Peyer's patch (tissue), 4 donors: Measurements from ENCODE around the gene LMBR1.

Experiments
- POLR2A ChIP-seq, 2 donors: fragments of 450-650 bp; IDR thresholded peaks; one replicate each; pipeline ENCODE4 v1.5.1; 2017; ENCODE audit warnings: antibody characterized with exemption in 2 of 2, mild to moderate bottlenecking in 2 of 2, moderate library complexity in 2 of 2
- TF ChIP-seq, protein P1 (sequence below), 6 experiments: fragments of 450-650 bp in 4 of 6; fragments of 200-600 bp in 2 of 6; sonication (generic) in 1 of 6; IDR thresholded peaks; one replicate each; pipeline ENCODE4 v1.5.1; 2017 to 2019; ENCODE audit warnings: antibody characterized with exemption in 6 of 6, mild to moderate bottlenecking in 3 of 6, moderate library complexity in 1 of 6

DNA sequence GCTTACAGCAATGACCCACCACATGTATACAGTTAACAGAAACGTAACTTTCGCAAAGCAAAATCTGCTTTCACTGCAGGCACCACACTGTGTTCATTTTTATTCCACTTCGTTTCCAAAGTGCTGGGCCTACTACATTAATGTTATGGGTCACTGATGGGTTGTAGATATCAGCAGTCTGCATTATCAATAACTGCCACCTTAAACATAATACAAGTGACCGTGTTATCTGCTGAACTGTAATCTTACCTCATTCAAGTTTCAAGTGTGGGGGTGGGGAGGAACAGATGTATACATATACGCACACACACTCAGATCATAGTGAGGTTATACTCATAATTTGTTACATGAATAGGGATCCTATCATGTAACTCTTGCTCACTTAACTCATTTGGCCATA is 231.3 kb downstream of the LMBR1 start:
- TF ChIP-seq, protein P1, sequence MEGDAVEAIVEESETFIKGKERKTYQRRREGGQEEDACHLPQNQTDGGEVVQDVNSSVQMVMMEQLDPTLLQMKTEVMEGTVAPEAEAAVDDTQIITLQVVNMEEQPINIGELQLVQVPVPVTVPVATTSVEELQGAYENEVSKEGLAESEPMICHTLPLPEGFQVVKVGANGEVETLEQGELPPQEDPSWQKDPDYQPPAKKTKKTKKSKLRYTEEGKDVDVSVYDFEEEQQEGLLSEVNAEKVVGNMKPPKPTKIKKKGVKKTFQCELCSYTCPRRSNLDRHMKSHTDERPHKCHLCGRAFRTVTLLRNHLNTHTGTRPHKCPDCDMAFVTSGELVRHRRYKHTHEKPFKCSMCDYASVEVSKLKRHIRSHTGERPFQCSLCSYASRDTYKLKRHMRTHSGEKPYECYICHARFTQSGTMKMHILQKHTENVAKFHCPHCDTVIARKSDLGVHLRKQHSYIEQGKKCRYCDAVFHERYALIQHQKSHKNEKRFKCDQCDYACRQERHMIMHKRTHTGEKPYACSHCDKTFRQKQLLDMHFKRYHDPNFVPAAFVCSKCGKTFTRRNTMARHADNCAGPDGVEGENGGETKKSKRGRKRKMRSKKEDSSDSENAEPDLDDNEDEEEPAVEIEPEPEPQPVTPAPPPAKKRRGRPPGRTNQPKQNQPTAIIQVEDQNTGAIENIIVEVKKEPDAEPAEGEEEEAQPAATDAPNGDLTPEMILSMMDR (IDR thresholded peaks at IDR 0.05), result no peak
- no peak for TF ChIP-seq POLR2A (IDR thresholded peaks at IDR 0.05)
